CD4-positive, alpha-beta T cell treated with Interleukin-15 for 4 hours (primary cell): ENCODE data around the gene PERCC1.

Source experiments
- DNase-seq: peaks from one replicate; pipeline ENCODE4 v3.0.0-alpha.2; 2020; ENCODE audit warnings: low spot score

The PERCC1 gene

DNA sequence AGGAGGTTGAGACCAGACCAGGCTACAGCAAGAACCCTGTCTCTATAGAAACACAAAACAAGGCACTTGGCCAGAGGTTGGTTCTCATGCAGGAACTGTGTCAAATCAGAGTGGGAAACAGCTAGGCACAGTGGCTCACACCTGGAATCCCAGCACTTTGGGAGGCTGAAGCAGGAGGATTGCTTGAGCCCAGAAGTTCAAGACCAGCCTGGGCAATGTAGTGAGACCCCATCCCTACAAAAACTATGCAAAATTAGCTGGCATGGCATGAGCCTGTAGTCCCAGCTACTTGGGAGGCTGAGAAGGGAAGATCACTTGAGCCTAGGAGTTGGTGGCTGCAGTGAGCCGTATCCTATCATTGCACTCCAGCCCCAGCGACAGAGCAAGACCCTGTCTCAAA, 18.0 kb upstream of the PERCC1 start:
- DNase-seq: no peak

DNA sequence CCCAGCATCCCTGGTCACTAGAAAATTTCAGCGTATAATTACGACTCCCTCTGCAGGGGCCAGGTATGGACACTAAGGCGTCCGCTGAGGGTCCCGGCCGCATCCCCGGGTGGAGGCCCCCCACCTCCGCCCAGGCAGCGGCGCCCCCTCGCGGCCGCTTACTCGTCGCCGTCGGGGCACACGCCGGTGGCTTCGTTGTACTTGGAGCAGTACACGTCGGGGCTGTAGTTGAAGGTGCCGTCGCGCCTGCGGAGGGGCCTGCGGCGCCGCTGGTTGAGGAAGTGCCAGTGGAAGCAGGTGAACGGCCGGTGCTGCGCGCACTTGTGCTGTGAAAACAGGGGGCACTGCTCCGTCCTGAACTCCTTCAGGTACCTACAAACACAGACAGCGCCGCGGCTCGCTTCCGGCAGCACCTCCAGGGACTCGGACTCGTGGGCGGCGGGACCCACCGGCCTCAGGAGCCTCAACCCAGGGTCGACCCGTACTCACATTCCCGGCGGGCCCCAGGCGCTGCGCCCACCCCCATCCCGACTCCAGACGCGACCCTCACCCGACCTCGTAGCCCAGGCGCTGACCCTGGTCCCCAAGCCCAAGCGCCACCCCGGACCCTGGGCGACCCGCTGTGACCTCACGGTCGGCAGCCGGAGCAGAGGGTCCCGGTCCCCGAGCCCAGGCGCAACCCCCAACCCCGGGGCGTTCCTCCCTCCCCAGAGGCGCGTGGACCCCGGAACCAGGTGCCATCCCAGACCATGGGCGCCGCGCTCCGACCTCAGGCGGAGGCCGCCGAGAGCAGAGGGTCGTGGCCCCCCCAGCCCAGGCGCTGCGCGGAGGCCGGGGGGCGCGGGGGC, 17.0 kb upstream of the PERCC1 start:
- peak; percentile 65 for DNase-seq

DNA sequence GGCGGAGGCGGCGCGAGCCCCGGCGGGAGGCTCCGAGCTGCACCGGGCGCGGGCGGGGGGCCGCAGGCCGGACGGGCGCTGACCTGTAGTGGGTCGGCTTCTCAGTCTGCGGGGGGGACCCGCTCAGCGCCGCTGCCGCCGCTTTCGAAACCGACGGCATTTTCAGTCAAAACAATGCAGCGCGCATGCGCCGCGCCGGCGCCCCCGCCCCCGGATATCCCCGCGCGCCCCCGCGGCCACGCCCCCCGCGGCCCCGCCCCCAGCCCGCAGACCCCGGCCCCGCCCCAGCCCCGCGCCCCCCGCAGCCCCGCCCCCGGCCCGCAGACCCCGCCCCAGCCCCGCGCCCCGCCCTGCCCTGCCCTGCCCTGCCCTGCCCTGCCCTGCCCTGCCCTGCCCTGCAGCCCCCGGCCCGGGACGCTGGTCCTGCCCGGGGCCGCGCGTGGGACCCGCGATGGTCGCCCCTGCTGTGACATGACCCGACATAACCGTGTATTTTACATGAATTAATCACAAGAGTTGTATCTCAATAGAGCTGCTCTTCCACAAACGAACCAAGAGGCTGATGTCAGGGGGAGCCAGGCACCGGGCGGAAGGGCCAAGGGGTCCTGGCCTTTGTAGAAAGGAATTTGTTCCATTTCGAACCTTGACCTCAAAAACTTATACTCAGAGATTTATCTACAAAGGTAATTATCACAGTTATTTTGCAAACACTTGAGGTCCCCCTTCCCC, 16.2 kb upstream of the PERCC1 start, which contains the start of gene UNKL:
Gene UNKL, minus strand, starts transcription at position 173 of the 729 bp plus-strand sequence. Its CDS starts 13 bp downstream, at position 160.
- peak; percentile 81 for DNase-seq

DNA sequence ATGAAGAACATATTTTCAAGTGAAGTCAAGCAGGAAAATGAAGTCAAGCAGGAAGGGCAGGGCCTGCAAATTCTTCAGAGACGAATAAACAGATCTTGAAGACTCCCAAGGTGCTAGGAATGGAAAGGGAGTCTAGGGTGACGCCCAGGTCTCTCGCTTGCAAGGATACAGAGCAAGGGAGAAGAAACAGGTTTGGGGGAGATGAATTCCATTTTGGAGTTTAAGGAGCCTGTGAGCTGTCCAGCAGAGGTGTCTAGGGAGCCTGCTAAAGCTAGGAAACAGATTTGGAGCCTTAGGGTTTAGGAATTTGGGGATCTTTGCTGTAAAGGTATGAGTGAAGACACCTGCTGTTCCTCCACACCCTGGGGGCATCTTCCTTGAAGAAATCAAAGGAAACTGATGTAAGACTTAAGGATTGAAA, 14.3 kb upstream of the PERCC1 start:
- DNase-seq: no peak

DNA sequence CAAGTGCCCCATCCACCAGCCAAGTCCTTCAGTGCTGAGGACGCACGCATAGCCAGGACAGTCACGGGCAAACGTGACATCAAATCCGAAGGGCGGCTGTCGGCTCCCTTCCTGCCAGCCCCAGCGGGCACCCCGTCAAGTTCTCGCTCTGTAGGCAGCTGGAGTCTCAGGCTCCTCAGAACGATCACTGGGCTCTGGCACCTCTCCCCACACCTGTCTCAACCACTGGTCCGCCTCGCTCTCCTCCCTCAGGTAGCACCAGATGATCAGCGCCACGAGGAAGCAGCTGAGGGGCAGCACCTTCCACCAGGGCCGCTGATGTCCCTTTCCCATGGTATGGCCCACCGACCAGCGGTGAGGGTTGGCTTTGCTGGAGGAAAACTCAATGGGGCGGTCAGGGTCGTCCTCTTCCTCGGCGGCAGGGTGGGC, 10.8 kb upstream of the PERCC1 start:
- DNase-seq: no peak

DNA sequence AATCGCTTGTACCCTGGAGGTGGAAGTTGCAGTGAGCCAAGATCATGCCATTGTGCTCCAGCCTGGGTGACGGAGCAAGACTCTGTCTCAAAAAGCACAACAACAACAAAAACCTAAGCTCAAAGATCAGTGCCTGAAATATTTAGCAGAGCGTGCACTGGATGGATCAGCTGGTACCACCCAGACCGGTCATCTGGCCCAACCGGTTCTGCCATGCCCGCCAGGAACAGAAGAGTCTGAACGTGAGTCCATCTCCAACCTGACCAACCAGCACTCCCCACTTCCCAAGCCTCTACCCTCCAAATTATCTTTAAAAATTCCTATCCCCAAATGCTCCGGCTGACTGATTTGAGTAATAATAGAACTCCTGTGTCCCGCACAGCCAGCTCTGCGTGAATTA, 8.8 kb upstream of the PERCC1 start:
- no peak for DNase-seq

DNA sequence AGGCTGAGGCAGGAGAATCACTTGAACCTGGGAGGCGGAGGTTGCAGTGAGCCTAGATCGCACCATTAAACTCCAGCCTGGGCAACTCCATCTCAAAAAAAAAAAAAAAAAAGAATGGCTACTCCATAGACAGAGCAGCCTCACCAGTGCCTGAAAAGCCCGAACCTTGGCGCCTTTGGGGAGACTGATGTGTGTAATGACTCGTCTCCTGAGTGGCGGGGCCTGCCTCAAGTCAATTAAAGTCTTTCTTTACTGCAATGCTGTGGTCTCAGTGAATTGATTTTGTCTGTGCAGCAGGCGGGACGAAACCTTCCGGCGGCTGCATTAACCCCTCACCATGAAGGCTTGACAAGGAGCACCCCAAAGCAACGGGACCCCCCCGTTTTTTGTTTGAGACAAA, 6.8 kb upstream of the PERCC1 start:
- no peak for DNase-seq

DNA sequence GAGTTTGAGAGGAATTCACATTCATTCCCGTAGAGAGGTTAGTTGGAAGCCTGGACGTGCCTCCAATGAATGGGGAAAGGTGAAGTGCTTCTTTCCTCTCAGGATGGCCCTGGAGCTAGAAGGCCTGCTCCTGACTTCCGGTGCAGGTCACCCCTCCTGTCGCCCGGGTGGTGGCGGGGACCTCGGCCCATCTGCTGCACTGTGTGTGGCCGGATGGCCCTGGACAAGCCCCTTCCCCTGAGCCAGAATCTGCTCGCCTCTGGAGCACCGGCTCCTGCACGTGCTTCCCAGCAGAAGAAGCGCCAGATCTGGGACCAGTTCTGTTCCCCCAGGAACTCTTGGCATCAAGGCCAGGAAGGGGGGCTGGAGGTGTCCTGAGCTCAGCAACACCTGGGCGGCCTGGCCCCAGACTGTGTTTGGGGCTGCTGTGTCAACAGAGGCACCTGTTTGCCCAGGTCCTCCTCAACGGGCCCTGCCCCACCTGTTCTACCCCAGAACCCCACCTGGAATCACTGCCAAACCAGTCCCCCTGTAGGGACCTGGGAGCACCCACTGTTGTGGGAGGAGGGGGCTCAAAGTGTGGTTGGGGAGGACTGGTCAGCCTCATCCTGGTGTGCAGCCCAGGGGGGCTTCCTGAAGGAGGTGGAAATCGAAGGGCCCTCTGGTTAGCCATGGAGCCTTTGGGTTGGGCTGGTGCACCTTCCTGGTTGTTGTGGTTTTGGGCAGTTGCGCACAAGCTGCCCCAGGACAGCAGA, 5.1 kb upstream of the PERCC1 start:
- no peak for DNase-seq

DNA sequence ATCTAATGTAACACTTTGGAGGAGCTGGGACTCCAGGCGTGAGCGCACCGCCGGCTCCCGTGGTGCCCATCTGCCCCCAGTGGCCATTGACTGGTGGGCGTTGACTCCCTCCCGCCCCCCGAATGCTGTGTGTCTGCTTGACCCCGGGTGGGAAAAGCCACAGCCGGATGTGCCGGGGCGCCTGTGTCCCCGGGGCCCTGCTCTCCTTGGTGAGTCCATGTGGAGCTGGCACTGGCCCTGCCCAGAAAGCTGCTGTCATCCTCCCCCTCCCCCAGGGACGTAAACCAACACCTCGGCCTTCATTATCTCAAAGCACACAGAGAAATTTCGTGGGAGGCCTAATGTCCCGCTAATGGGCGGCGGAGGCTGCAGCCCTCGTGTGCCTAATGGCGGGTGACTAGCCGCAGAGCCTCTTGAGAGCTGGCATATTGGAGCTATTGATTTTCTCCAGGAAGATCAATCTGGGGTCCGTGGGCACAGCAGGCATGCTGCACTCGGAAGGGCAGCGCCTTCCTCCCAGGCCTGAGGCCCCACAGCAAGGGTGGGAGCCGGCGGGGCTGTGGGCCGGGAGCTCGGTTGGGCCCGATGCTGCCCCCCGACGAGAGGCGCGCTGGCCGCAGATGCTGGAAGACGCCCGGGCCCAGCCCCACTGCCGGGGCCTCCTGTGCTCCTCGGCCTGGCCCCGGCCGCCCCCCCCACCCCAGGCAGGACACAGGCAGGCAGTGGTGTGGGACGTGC, 4.0 kb upstream of the PERCC1 start:
- DNase-seq: no peak

DNA sequence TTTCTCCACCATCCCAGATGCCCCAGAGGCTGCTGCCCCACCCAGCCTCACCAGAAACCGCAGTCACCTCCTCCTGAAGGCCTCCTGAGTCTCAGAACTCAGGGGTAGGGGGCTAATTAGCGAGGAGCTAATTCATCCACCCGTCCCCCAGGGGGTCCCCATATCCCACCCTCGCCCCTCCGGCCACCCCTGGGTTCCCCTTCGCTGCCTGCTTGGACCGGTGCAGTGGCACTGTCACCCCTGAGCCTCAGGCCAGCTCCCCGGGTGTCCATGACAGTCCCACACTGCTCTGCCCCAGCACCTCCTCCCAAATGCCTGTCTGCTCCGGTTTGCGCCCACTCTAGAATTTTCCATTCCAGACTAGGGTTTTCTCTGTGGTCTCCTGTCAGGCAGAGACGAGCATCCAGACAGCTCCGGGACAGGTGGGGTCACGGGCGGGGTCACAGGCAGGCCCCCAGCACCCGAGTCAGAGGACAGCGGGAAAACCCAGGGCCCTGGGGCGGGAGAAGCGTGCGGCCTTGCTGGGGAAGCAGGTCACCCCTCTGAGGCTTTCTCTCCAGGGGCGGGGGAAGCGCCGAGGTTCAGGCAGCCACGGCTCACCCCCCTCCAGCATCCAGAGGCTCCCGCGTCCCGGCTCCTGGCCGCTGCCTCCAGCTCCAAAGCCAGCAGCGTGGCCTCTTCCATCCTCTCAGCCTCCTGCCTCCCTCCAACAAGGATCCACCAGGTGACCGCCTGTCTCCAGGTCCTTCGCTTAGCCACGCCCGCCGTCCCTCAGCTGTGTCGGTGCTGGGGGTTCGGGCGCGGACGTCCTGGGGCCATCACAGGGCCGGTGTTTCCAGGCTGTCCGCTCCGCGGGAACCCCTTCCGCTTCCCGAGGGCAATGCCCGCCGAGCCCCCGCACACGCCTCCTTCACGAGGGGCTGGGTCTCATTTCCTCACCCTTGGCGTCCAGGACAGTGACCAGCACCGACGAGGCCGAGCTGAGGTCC, 3.1 kb upstream of the PERCC1 start:
- DNase-seq: no peak

DNA sequence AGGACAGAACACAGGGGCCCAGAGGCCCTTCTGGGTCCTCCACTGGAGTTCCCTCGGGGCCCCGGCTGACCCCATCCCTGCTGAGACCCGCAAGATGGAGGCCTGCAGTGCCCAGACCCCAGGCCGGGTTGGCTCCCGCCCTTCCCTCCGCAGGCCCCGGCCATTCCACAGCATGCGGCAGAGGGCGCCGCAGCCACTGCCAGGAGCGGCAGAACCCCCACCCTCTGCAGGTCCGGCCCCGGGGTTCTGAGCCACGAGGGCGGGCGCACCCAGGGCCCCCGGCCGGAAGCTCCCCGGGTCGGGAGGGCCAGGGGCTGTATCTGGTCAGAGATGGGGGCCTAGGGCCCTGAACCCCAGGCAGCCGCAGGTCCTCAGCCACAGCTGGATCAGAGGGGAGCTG, 2.4 kb upstream of the PERCC1 start:
- peak; percentile 32 for DNase-seq

DNA sequence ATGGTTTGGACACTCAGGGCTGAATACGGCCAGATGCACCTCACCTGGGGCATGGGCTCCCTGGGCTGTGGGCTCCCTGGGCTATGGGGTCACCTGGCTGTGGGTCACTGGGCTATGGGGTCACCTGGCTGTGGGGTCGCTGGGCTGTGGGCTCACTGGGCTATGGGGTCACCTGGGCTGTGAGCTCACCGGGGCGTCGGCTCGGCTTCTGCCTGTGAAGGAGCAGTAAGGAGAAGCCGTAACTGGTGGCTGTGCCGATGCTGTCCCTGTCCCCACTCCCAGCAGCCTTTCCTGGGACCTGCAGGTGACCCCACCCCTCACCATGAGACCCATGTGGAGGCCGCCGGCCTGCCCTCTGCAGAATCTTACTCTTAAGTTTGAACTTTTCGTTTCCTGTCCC, 1.9 kb upstream of the PERCC1 start:
- no peak for DNase-seq

DNA sequence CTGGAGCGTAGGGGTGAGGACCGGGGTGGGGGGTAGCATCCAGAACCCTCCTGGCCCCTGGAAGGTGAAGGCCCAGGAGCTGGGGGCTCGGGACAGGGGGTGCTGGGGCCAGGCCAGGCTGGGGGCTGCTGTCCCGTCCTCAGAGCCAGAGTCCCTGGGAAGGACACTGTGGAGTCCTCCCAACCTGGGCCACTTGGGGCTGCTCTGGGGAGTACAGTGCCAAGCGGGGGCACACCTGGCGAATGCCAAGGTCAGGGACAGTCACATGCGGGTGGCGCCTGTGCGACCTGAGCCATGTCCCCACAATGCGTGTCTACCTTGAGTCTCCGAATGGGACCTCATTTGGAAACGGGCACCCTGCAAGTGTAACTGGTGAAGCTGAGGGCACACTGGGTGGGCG, 1.2 kb upstream of the PERCC1 start:
- DNase-seq: no peak

DNA sequence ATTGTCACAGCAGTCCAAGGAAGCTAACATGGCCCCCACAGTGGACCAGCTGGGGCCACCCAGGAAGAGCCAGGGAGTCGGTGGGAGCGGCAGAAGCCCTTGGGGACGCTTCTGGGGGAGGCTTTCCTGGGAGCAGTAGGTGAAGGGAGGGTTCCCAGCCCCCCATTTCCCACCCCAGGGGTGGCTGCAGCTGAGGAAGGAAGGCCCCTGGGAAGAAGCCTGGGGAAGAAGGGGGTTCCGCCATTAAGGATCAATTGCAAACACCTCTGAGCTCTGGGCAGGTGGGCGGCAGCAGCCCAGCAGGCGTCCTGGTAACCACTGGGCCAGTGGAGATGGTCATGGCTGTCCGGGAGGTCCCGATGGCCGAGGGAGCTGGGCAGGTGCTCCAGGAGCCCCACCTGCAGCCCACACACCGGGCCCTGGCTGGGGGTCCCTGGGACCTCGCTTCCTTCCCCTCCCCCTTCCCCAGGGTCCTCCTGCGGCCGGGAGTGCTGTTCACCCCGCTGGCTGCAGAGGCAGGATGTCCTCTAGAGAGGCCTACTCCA, 592 bp upstream of the PERCC1 start:
- no peak for DNase-seq

DNA sequence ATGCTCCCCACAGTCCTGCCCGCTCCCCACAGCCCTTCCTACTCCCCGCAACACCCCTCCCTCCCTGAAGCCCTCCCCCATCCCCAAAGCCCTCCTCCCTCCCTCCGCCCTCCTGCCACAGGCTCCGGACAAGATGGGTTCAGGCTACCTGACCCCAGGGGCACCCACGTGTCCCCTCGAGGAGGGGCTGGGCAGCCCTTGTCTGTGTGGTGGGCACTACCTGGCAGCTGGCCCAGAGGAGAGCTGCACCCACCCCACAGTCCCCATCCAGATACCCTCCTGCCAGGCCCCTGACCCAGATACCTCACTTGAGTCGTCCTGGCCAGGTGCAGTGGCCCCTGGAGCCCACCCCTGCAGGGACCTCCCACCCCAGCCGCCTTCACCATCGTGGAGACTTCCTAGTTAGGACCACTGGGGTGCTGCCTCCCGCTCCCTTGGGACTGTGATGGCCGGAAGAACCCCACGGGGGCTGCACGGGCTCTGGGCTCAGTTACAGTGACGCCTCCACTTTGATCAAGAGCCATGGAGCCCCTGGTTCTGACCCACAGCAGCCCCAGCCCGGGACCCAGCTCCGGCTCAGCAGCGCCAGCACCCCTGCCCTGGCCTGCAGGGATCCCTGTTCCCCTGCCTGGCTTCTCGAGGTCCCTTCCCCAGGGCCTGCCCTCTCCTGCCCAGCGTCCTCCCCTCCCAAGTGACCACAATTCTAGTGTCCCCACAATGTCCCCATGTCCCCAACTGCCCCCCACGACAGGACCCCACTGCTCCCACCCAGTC, 806 bp downstream of the PERCC1 start:
- DNase-seq: no peak

DNA sequence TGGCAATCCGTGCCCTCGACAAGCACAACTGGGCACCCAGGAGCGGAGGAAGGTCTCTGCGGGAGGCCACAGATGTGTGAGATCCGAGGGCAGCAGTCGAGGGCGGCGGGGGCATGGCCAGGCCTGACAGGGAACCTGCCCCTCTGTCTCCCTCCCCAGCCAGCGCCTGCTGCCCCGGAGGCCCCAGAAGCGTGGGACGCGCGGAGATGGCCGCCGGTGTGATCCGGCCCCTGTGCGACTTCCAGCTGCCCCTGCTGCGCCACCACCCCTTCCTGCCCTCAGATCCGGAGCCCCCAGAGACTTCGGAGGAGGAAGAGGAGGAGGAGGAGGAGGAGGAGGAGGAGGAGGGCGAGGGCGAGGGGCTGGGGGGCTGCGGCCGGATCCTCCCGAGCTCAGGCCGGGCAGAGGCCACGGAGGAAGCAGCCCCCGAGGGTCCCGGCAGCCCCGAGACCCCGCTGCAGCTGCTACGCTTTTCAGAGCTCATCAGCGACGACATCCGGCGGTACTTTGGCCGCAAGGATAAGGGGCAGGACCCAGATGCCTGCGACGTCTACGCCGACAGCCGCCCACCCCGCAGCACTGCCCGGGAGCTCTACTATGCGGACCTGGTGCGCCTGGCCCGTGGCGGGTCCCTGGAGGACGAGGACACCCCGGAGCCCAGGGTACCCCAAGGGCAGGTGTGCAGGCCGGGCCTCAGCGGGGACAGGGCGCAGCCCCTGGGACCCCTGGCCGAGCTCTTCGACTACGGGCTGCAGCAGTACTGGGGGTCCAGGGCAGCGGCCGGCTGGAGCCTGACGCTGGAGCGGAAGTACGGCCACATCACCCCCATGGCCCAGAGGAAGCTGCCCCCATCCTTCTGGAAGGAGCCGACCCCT, 1.7 kb downstream of the PERCC1 start:
- DNase-seq: no peak

DNA sequence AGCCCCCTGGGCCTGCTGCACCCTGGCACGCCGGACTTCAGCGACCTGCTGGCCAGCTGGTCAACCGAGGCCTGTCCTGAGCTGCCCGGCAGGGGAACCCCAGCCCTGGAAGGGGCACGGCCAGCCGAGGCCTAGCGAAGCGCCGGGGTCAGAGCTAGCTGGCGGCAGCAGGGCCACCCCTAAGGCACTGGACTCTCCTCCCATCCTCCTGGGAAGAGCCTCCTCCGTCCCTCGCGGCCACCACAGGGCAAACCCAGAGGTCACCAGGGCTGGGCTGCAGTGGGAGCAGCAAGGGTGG, 2.3 kb downstream of the PERCC1 start:
- DNase-seq: no peak

DNA sequence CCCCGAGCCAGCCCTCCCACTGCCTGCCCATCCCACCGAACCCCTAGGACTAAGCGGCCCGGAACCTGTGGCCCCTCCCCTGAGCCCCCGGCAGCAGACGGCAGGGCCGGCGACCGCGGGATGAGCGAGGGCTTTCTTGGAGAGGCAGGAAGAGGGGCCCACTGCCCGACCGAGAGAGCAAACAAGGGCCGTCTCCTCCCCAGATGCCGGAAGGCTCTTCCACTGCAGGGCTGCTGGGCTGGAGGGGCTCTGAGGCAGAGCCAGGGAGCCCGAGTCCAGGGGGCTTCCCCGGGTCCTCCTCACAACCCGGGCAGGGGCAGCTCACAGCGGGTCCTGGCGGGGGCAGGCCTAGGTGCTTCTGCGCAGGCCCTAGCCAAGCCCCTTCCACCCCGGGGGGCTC, 2.9 kb downstream of the PERCC1 start:
- no peak for DNase-seq
